GM19240 (cell line): ENCODE results near the gene XPO5.
"Not testable (repeated sequence)": the region's sequence is repeated elsewhere in the genome, so short reads cannot be mapped to it uniquely, and the experiment has no call there.

Experiments
- DNase-seq: peaks from one replicate; pipeline ENCODE4 v3.0.0; 2011; ENCODE audit warnings: low spot score; ENCODE audit not compliant: insufficient read length

XPO5 gene

DNA sequence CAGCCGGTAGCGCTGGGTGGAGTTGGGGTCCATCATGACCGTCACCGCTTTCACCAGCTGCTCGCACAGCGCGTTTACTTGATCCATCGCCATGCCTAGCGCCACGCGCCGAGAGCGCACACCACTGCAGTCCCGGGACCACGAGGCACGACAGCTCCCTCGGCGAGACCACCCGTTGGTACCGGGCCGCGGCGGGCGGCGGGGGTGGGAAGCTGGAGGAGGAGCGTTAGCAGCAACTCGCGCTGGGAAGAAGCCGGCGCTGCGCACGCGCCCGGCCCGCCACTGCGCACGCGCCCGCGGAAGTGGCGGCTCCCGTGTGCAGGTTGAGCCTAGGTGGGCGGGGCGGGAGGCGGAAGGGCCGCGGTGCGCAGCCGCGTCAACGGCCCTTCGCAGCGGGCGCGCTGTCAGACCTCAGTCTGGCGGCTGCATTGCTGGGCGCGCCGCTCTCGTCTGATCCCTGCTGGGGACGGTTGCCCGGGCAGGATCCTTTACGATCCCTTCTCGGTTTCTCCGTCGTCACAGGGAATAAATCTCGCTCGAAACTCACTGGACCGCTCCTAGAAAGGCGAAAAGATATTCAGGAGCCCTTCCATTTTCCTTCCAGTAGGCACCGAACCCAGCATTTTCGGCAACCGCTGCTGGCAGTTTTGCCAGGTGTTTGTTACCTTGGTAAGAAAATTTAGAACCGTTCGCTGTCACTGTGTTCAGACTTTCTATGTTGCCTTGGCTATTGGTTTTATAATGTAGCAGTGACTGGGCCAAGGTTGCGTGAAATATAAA, at the start of gene XPO5, which contains the start of gene POLH:
TSS of gene XPO5 (minus strand) at position 267 of the 780 bp plus-strand sequence. CDS start at position 93, 174 bp downstream.
TSS of gene POLH (plus strand) at position 414 of the 780 bp plus-strand sequence. CDS start 6,135 bp downstream, outside the sequence.
- peak; percentile 95 for DNase-seq

DNA sequence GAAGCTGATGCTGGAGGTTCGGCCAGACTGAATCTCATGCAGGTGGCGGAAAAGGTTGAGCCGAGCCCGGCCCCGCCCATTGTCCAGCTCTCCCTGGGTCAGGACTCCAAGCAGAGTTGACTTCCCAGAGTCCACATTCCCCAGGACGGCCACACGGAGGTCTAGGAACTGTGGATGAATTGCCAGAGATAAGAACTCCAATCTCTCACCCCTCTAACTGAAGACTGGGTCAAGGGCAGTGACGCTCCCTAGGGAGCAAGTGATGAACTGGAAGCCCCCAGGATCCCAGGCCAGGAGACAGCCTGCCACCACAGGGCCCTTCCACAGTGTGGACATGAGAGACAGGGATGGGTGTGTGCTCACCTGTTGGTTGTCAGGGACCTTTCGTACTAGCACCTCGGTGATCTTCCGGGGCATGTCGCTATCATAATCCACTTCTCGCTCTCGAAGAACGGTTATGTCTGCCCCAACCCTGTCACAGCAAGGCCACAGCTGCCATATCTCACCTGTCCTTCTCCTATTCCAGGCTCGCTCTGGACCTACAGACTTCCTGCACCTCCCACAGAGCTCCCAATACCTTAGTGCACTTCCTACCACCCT, 49.7 kb upstream of the XPO5 start:
- DNase-seq, result no peak

DNA sequence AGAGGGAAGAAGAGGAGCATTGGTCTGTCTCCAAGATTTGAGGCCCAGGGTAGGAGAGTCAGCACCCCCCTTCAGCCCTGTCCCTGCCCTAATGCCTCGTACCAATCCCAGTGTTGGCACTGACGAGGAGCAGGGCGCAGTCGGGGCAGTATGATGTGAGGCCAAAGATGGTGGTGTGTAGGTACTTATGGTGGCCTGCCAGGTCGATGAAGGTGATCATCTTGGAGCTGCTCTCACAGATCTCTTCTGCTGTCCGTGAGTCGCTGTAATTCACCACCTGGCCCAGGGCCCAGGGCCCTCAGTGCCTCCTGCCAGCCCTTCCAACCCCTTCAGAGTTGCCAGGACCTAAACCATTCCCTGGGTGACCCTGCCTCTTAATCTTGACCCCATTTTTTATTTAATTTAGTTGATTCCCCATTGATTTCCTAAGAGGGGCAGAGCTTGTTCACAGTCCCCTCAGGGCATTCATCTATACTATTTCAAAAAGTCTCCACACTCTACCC, 49.0 kb upstream of the XPO5 start:
- DNase-seq, result no peak

DNA sequence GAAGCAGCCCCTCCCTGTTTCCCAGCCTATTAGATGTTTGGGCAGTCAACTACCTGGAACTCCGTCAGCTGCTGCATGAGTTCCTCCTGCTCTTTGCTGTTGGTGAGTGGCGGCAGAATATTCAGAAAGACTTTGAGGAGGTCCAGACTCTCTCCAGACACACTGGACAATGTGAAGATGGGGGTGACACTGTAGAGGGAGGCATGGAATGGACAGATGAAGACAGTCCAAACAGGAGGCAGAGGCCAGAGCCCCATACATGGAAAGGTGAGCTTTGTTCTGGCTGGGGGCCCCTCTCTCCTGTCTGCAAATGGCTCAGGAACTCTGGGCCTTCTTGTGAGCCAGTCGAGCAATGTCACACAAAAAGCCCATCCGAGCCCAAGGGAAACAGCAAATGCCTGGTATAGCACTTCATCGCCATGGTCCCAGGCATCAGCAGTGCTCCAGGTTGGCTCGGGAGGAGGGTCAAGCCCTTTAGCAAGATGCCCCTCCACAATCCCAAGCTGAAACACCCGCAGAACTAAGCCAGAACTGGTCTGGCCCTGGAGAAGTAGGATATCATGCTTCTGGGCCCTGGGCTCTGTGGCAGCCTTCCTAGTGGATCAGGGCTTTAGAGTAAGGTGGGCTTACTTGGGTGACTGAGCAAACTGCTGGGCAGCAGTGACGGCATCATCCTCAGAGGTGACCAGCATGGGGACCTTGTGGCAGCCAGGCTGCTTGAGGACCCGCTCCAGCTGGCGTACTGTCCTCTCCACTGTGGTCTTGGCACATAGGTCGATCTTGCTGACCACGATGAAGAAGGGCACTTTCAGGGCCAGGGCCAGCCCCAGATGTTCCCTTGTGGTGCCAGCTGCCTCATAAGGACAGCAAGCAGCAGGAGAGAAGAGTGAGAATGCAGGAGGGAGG, 48.3 kb upstream of the XPO5 start:
- no peak for DNase-seq

DNA sequence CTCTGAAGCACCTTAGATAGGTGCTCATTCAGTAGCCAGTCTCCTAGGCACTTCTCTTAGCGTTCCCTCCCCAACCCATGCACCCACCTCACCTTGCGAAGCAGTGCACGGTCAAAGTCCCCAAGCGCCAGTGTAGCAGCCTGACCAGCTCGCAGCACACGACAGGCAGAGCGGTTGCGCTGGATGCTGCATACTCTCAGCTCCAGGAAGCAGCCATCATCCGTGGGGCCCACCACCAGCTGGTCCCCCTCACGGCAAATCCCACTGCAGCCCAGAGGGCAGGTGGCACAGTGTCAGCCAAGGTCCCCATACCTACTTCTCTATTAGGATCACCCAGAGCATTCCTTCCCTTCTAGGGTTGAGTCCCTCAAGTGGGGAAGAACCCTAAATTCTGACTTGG, 46.7 kb upstream of the XPO5 start:
- no peak for DNase-seq

DNA sequence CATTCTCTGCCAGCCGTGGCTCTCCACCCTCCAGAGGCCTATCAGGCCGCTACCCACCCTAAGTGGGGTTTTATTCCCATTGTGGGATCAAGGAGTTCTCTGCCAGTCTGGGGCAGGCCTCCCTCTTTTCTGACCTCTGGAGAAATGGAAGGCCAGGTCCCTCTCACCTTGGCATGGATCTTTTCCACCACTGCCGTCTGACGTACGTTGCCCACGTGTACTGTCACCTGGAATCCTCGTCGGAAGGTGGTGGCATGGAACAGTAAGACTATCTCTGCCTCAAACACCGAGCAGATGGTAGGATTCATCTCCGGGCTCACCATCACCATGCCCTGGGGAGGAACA, 46.0 kb upstream of the XPO5 start:
- no peak for DNase-seq

DNA sequence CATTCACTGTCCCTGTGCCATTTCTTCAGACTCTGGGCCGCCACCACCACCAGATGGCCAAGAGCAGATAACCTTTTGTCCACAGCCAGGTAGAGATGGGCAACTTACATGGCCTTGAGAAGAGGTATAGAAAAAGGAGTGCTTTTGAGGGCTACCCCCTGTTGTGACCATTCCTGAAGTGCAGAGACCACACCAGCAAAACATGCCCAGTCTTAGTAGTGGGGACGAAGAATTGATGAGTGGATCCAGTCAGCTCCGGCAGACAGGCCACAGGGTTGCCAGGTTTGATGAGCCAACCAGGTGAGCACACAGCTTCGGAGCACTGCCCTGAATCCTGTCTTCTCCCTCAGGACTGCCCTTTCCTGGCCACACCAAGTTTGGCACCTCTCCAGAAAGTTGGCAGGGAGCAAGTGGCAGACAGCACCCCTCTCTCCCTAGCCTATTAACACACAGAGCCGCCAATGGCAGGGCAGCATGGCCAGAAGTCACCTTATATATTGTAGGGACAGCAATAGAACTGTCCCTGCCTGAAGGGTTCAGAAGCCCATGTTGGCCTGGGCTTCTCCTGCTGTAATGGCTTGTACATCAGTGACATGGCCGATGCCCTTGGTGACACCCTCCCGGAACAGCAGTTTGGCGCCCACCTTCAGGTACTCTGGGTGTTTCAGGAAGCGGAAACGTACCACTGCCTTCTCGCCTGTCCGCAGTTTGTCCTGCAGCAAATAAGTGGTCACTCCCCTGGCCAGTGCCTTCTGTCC, 45.4 kb upstream of the XPO5 start:
- DNase-seq, result no peak

DNA sequence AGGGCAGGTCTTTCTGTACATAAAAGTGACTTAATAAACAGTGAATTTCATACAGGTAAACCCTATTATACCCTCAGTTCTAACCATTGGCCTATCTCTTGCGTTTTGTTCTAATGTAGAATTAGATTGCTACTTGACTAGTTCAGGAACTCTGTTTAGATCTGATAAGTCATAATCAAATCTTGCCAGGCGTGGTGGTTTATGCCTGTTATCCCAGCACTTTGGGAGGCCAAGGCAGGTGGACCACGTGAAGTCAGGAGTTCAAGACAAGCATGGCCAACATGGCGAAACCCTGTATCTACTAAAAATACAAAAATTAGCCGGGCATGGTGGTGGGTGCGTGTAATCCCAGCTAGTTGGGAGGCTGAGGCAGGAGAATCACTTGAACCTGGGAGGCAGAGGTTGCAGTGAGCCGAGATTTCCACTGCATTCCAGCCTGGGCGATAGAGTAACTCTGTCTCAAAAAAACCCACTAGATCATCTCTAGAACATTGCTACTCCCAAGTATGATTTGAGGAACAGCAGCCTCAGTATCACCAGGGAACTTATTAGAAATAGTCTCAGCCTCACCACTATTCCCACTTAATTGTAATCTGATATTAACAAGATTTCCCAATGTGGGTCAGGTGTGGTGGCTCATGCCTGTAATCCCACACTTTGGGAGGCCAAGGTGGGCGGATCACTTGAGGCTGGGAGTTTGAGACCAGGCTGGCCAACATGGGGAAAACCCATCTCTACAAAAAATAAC, 41.1 kb upstream of the XPO5 start:
- DNase-seq, result no peak

DNA sequence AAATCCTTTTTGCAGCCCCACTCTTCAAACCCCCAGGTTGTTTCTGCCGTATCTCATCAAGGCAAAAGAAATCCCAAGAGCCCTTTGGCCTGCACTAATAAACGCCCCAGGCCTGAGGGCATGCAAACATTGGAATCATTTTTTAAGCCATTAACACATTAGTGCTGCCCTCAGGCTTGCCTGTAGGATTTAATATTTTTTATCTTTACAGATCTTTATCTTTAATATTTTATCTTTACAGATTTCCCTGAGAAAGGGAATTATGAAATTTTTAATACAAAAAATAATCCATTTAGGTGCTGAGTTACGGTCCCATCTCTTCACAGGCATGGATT, 38.5 kb upstream of the XPO5 start:
- no peak for DNase-seq

DNA sequence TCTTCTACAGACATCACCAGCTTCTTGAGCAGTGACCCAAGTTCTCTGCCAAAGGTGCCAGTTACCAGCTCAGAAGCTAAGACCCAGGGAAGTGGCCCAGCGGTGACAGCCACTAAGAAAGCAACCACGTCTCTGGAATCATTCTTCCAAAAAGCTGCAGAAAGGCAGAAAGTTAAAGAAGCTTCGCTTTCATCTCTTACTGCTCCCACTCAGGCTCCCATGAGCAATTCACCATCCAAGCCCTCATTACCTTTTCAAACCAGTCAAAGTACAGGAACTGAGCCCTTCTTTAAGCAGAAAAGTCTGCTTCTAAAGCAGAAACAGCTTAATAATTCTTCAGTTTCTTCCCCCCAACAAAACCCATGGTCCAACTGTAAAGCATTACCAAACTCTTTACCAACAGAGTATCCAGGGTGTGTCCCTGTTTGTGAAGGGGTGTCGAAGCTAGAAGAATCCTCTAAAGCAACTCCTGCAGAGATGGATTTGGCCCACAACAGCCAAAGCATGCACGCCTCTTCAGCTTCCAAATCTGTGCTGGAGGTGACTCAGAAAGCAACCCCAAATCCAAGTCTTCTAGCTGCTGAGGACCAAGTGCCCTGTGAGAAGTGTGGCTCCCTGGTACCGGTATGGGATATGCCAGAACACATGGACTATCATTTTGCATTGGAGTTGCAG, 38.0 kb upstream of the XPO5 start:
- DNase-seq, result no peak

DNA sequence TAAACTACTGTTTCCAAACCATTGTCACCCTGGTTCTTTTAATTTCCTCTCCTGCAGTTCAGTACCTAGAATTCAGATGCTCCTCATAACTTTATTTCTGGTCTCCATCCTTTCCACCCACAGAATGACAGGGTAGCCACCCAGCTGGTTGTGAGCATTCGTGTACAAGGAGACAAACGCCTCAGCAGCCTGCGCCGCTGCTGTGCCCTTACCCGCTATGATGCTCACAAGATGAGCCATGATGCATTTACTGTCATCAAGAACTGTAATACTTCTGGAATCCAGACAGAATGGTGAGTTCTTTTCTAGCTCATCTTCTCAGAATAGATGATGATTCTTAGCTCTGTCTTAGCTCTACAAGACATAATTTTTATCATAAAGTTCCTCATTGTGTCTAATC, 34.6 kb upstream of the XPO5 start:
- no peak for DNase-seq

DNA sequence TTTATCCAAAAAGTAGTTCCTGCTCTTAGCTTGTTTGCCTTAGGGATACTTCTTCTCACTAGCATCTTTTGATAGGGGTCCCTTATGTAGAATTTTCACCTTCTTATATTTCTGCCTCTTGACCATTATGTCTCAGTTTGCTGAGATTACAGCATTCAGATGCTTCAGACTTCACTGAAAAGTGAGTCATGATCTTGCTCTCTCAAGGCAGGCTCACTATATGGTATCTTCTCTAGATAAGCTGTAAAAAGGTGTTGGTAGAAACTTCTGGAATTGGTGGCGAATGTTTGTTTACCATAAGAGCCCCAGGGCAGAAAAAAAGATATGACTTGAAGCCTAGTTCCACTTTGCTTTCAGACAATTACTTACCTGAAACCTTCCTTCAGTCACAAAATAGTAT, 33.6 kb upstream of the XPO5 start:
- DNase-seq, result no peak

DNA sequence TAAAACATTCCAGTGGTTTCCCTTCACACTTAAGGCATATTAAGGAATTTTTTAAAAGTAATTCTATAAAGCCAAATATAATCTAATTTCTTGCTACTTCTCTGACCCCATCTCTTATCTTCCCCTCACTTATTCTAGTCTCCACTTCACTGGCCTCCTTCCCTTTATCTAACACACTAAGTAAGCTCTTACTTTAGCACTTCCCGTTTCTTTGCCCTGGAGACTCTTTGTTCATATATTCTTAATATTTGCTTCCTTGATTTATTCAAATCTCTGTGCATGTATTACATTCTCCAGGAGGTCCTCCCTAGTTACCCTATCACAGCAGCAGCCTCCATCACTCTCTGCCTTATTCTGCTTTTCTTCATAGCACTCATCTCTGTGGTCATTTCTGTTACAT, 33.0 kb upstream of the XPO5 start:
- no peak for DNase-seq

DNA sequence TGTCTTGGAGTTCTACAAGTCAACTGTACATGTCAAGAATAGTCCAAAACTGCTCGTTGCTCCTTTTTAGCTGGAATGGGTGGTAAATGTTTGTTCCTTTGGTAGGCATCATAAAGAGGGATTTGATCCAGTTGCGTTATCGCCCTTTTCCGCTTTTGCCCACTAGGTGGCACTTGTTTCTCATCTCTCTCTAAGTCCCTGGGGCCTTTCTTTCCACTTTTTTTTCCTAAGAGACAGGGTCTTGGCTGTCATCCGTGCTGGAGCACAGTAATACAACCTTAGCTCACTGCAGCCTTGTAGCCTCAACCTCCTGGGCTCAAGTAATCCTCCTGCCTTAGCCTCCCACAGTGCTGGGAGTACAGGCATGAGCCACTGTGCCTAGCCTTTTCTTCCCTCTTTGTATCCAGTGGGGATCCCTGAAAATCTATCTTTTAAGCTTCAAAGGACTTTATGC, 32.5 kb upstream of the XPO5 start:
- no peak for DNase-seq

DNA sequence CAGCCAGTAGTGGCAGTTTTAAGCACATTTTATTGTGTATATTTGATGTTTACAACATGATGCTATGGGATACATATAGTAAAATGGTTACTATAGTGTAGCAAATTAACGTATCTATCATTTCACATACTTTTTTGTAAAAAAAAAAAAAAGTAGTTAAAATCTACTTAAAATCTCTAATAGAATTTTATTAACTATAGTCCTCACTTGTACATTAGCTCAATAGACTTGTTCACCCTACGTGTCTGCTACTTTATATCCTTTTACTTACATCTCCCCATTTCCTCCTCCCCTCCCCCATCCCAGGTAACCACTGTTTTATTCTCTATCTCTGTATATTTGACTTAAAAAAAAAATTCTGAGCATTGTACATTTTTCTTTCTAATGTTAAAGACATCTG, 30.2 kb upstream of the XPO5 start:
- no peak for DNase-seq

DNA sequence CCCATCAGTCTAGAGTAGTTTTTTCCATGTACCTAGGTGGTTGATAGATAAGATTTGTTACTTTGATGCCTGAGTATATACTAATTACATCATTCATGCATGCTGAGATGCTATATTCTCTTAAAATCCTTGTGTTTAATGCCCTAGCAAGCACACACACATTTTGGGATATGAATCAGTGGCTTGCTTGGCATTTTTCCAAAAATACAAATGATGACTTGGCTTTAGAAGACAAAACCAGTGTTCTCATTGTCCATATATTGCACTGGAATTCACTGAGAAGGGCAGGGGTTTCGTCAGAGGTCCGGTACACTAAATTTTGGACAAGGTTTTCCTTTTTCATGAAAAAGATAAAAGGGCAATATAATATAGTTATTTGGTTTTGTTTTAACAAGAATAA, 28.3 kb upstream of the XPO5 start:
- DNase-seq, result no peak

DNA sequence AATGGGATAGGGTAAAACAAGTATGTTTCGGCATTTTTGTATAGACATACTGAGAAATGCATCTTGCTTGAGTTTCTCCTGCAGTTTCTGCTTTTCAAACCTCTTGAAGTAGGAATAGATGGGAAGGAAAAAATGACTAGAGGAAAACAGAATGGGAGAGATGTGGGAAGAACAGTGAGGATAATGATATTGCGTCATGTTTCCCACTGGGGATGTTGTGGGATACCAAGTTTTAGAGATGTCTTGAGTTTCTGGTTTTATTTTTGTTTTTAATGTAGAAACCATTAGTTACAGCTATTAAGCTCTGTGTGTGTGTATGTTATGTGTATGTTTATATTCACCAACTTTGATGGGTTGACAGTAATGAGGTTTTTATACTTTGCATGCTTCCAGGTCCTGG, 24.8 kb upstream of the XPO5 start:
- DNase-seq, result no peak

DNA sequence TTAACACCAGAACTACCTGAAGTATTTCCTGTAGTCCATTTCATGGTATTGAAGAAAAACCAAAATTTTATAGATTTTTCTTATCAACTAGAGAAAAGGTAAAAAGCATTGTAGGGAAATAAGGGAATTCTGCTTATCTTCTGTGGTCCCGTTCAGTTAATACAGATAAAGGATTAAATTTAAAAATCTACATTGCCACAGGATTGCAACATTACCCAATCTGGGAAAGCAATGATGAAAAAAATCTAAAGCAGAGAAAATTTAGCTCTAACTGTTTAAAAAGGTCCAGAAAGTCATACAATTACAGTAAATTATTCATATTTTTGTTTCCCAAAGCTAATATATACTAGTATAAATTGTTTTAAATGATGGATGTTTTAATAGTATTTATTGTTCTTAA, 18.1 kb upstream of the XPO5 start:
- DNase-seq, result no peak

DNA sequence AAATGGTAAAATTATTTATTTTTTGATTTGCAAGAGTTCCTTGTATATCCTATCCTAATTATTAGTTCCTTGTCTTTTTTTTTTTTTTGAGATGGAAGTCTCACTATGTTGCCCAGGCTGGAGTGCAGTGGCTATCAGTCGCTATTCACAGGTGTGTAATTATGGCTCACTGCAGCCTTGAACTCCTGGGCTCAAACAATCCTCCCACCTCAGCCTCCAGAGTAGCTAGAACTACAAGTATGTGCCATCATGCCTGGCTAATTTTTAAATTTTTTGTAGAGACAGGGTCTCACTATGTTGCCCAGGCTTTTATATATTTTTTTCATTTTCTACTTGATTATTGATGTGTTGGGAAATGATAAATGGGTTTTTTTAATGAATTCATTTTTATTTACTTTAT, 13.7 kb upstream of the XPO5 start:
- not testable (repeated sequence) for DNase-seq

DNA sequence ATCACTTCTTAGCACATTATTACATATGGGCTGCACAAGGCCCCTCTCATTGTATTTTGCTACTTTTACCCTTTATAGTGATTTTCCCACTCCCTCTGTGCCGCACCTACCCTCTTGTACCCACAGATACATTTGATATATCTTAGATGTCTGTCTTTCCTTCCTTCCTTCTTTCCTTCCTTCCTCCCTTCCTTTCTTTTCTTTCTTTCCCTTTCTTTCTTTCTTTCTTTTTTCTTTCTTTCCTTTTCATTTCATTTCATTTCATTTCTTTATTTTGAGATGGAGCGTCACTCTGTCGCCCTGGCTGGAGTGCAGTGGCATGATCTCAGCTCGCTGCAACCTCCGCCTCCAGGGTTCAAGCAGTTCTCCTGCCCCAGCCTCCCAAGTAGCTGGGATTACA, 12.4 kb upstream of the XPO5 start:
- DNase-seq, result no peak
